Measurements from ENCODE around the gene DNAJC11.
"Not testable (repeated sequence)": the region's sequence is repeated elsewhere in the genome, so short reads cannot be mapped to it uniquely, and the experiment has no call there.

The DNAJC11 gene

DNA sequence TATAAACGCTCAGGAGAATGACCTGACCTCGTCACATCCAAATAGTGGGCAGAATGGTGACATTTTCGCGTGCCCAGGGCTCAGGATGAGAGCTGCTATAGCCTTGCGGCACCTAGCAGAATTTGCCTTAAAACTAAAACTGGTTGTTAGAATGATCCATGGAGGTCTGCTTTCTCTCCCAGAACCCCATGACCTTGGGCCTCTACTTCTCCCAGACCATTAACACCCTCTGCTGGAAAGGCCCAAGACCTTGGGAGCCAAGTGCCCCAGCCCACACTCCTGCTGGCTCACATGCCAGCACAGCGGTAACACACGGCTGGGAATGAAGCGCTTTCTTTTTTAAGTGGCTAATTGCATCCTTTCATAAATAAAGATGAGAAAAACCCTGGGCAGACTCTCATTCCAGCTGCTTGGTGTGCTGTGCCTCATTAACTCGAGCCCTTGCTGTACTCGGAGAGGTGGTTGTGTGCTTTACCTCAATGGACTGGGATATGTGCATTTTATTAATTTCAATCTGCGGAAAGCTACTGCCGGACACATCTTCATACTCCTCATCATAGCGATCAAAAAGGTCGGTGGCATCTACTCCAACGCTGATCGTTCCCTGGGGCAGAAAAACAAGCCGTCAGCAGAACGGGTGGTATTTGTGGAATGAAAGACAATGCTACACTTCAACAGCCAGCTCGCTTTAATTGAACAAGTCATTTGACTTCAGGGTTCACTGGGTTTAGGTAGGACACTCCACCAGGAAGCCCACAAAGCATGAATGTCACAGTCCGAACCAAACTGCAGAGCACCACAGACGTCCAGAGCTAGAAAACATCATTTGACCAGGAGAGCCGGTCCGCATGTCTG, 48.0 kb downstream of the DNAJC11 start:
- Histone ChIP-seq H3K27me3 (ENCODE audit: control insufficient read depth, insufficient read depth, low read length) (no peaks in the 10 kb centered on the region), H3K4me3 (ENCODE audit: low read length) (no peak overlapping the region), H3K9me3 (ENCODE audit: control insufficient read depth, insufficient read depth, low read length) (no peaks in the 10 kb centered on the region), H3K27ac (ENCODE audit: low read length) (no peak overlapping the region), H3K4me1 (ENCODE audit: control insufficient read depth, insufficient read depth, low read length) (no peaks in the 10 kb centered on the region), H3K36me3 (ENCODE audit: control insufficient read depth, insufficient read depth, low read length) (peaks cover 11% of the 10 kb centered on the region; the same call in 1 of the 2 replicates)
- no CpG with 5 or more reads among the region's 23 CpGs for WGBS (ENCODE audit: insufficient coverage, insufficient read length)
- no peak for DNase-seq (ENCODE audit: low read depth, low spot score)

- no peak overlapping the region for H3K27ac ChIP-seq (ENCODE audit: low read length)
- WGBS (ENCODE audit: insufficient coverage, insufficient read length), result no CpG with 5 or more reads among the region's 6 CpGs
- no peaks in the 10 kb centered on the region for H3K9me3 ChIP-seq (ENCODE audit: control insufficient read depth, insufficient read depth, low read length)
Measured at GRCh38 chr1:6652986-6653385, 48.6 kb downstream of the DNAJC11 start.

DNA sequence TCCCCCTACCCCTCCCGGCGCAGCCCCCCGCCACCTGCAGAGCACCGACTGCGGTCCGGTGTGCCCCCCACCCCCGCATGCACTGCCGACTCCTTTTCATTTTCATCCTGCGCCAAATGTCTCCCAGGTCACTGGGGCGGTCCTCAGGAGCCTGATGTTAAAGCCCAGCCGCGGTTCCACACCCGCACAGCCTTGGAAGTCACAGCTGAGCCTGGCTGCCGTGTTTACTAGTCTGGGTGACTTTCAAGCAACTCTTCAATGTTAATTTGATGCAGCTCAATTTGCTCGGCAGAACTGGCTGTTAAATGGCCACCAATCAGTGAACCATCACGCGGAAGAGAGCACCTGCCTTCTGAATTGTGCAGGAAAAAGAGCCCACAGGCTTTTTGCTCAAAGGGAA, 49.7 kb downstream of the DNAJC11 start:
- Histone ChIP-seq H3K4me1 (ENCODE audit: control insufficient read depth, insufficient read depth, low read length) (no peaks in the 10 kb centered on the region), H3K27ac (ENCODE audit: low read length) (no peak overlapping the region), H3K9me3 (ENCODE audit: control insufficient read depth, insufficient read depth, low read length) (no peaks in the 10 kb centered on the region), H3K4me3 (ENCODE audit: low read length) (no peak overlapping the region), H3K27me3 (ENCODE audit: control insufficient read depth, insufficient read depth, low read length) (no peaks in the 10 kb centered on the region), H3K36me3 (ENCODE audit: control insufficient read depth, insufficient read depth, low read length) (peaks cover 11% of the 10 kb centered on the region; the same call in 1 of the 2 replicates)
- WGBS (ENCODE audit: insufficient coverage, insufficient read length), result no CpG with 5 or more reads among the region's 17 CpGs
- no peak for DNase-seq (ENCODE audit: low read depth, low spot score)

More at GRCh38 chr1:6652986-6653385, 48.6 kb downstream of the DNAJC11 start:
- Histone ChIP-seq H3K4me3 (ENCODE audit: low read length) (no peak overlapping the region), H3K4me1 (ENCODE audit: control insufficient read depth, insufficient read depth, low read length) (no peaks in the 10 kb centered on the region), H3K27me3 (ENCODE audit: control insufficient read depth, insufficient read depth, low read length) (no peaks in the 10 kb centered on the region), H3K36me3 (ENCODE audit: control insufficient read depth, insufficient read depth, low read length) (peaks cover 11% of the 10 kb centered on the region; the same call in 1 of the 2 replicates)
- DNase-seq (ENCODE audit: low read depth, low spot score), result no peak

DNA sequence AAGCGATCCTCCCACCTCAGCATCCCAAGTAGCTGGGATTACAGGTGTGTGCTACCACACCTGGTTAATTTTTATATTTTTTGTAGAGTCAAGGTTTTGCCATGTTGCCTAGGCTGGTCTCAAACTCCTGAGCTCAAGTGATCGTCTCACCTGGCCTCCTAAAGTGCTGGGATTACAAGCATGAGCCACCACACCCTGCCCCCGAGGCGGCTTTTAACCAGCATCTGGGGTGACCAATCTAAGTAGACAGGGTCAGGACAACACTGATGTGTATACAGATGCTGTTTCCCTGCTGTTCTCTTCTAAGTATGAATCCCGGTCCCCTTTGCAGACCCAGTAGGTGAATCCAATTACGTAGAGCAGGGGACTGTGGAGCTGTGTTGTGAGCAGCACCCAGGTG, 53.1 kb downstream of the DNAJC11 start:
- no peak overlapping the region for H3K4me3 ChIP-seq (ENCODE audit: low read length)
- no peak for DNase-seq (ENCODE audit: low read depth, low spot score)
- no CpG with 5 or more reads among the region's 6 CpGs for WGBS (ENCODE audit: insufficient coverage, insufficient read length)
- no peaks in the 10 kb centered on the region for H3K27me3 ChIP-seq (ENCODE audit: control insufficient read depth, insufficient read depth, low read length)
- H3K4me1 ChIP-seq (ENCODE audit: control insufficient read depth, insufficient read depth, low read length), result no peaks in the 10 kb centered on the region
- H3K9me3 ChIP-seq (ENCODE audit: control insufficient read depth, insufficient read depth, low read length), result no peaks in the 10 kb centered on the region
- H3K36me3 ChIP-seq (ENCODE audit: control insufficient read depth, insufficient read depth, low read length), result peaks cover 26% of the 10 kb centered on the region
- H3K27ac ChIP-seq (ENCODE audit: low read length), result no peak overlapping the region

- DNase-seq (ENCODE audit: low read depth, low spot score), result no peak
- H3K27ac ChIP-seq (ENCODE audit: low read length), result no peak overlapping the region
- no peaks in the 10 kb centered on the region for H3K9me3 ChIP-seq (ENCODE audit: control insufficient read depth, insufficient read depth, low read length)
- peaks cover 32% of the 10 kb centered on the region for H3K36me3 ChIP-seq (ENCODE audit: control insufficient read depth, insufficient read depth, low read length)
- no peaks in the 10 kb centered on the region for H3K27me3 ChIP-seq (ENCODE audit: control insufficient read depth, insufficient read depth, low read length)
- no peak overlapping the region for H3K4me3 ChIP-seq (ENCODE audit: low read length)
- no peaks in the 10 kb centered on the region for H3K4me1 ChIP-seq (ENCODE audit: control insufficient read depth, insufficient read depth, low read length)
- WGBS (ENCODE audit: insufficient coverage, insufficient read length), result no CpG with 5 or more reads among the region's 10 CpGs
Measured at GRCh38 chr1:6646499-6647148, 55.0 kb downstream of the DNAJC11 start.

DNA sequence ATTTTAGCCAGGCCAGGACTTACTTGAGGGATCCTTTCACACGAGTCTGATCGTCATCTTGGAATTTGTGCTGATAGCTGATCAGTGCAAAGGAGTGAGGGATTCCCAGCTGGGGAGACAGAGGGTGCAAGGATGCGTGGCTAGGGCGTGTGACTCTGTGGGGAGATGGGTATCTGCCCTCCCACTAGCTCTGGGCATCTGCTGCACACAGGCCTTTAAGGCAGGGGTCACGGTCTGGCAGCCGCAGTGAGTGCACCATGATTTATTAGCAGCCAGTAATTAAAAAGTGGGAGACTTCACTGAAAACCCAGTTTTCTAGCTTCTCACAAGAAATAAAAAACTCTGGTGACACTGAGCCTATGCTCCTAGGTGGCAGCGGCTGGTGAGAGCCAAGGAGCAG, 56.6 kb downstream of the DNAJC11 start:
- H3K9me3 ChIP-seq (ENCODE audit: control insufficient read depth, insufficient read depth, low read length), result no peaks in the 10 kb centered on the region
- WGBS (ENCODE audit: insufficient coverage, insufficient read length), result no CpG with 5 or more reads among the region's 7 CpGs
- H3K36me3 ChIP-seq (ENCODE audit: control insufficient read depth, insufficient read depth, low read length), result peaks cover 28% of the 10 kb centered on the region
- no peaks in the 10 kb centered on the region for H3K4me1 ChIP-seq (ENCODE audit: control insufficient read depth, insufficient read depth, low read length)
- H3K4me3 ChIP-seq (ENCODE audit: low read length), result no peak overlapping the region
- no peaks in the 10 kb centered on the region for H3K27me3 ChIP-seq (ENCODE audit: control insufficient read depth, insufficient read depth, low read length)
- no peak overlapping the region for H3K27ac ChIP-seq (ENCODE audit: low read length)
- DNase-seq (ENCODE audit: low read depth, low spot score), result no peak

- not testable (repeated sequence) for H3K27me3 ChIP-seq (ENCODE audit: control insufficient read depth, insufficient read depth, low read length); H3K4me1 ChIP-seq (ENCODE audit: control insufficient read depth, insufficient read depth, low read length); H3K4me3 ChIP-seq (ENCODE audit: low read length); DNase-seq (ENCODE audit: low read depth, low spot score); H3K27ac ChIP-seq (ENCODE audit: low read length); H3K9me3 ChIP-seq (ENCODE audit: control insufficient read depth, insufficient read depth, low read length)
- H3K36me3 ChIP-seq (ENCODE audit: control insufficient read depth, insufficient read depth, low read length), result peaks cover 56% of the 10 kb centered on the region
- WGBS (ENCODE audit: insufficient coverage, insufficient read length), result no CpG with 5 or more reads among the region's 3 CpGs
Measured at GRCh38 chr1:6640867-6641266, 60.7 kb downstream of the DNAJC11 start.

DNA sequence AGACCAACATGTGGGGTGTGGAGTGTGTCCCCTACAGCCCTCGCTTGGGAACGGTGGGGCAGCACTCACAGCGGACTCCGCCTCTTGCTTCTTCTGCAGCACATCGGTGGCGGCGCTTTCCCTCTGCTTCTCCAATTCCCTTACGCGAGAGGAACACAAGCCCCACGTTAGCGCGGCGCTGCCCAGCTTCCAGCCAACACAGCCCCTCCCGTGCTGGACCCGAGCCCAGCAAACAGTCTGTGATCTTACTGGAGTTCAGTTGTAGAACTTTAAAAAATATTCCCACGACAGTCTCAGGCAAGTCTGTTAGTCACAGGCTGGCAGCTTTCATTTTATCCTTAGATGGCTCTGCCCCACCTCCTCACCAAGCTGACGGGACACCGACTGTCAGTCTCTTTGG, 63.4 kb downstream of the DNAJC11 start:
- H3K4me1 ChIP-seq (ENCODE audit: control insufficient read depth, insufficient read depth, low read length), result no peaks in the 10 kb centered on the region
- peaks cover 45% of the 10 kb centered on the region for H3K36me3 ChIP-seq (ENCODE audit: control insufficient read depth, insufficient read depth, low read length)
- no peaks in the 10 kb centered on the region for H3K9me3 ChIP-seq (ENCODE audit: control insufficient read depth, insufficient read depth, low read length)
- no peak overlapping the region for H3K27ac ChIP-seq (ENCODE audit: low read length)
- no CpG with 5 or more reads among the region's 18 CpGs for WGBS (ENCODE audit: insufficient coverage, insufficient read length)
- DNase-seq (ENCODE audit: low read depth, low spot score), result no peak
- H3K4me3 ChIP-seq (ENCODE audit: low read length), result no peak overlapping the region
- no peaks in the 10 kb centered on the region for H3K27me3 ChIP-seq (ENCODE audit: control insufficient read depth, insufficient read depth, low read length)

- Histone ChIP-seq H3K9me3 (ENCODE audit: control insufficient read depth, insufficient read depth, low read length) (no peaks in the 10 kb centered on the region), H3K27ac (ENCODE audit: low read length) (no peak overlapping the region), H3K4me1 (ENCODE audit: control insufficient read depth, insufficient read depth, low read length) (no peaks in the 10 kb centered on the region), H3K4me3 (ENCODE audit: low read length) (no peak overlapping the region), H3K36me3 (ENCODE audit: control insufficient read depth, insufficient read depth, low read length) (peaks cover 44% of the 10 kb centered on the region), H3K27me3 (ENCODE audit: control insufficient read depth, insufficient read depth, low read length) (no peaks in the 10 kb centered on the region)
- WGBS (ENCODE audit: insufficient coverage, insufficient read length), result no CpG with 5 or more reads among the region's 9 CpGs
- no peak for DNase-seq (ENCODE audit: low read depth, low spot score)
Measured at GRCh38 chr1:6637770-6638169, 63.8 kb downstream of the DNAJC11 start.

DNA sequence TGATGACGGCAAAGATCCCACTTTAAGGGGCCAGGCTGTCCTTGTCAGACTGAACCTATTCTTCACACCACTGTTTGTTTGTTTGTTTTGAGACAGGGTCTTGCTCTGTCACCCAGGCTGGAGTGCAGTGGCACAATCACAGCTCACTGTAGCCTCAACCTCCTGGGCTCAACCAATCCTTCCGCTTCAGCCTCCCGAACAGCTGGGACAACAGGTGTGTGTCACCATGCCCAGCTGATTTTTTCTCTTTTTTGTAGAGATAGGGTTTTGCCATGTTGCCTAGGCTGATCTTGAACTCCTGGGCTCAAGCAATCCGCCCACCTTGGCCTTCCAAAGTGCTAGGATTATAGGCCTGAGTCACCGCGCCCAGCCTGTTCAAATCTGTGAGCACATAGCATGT, 64.8 kb downstream of the DNAJC11 start:
- H3K9me3 ChIP-seq (ENCODE audit: control insufficient read depth, insufficient read depth, low read length); H3K4me3 ChIP-seq (ENCODE audit: low read length); H3K27me3 ChIP-seq (ENCODE audit: control insufficient read depth, insufficient read depth, low read length); H3K27ac ChIP-seq (ENCODE audit: low read length); H3K4me1 ChIP-seq (ENCODE audit: control insufficient read depth, insufficient read depth, low read length); DNase-seq (ENCODE audit: low read depth, low spot score): not testable (repeated sequence)
- peaks cover 41% of the 10 kb centered on the region for H3K36me3 ChIP-seq (ENCODE audit: control insufficient read depth, insufficient read depth, low read length)
- WGBS (ENCODE audit: insufficient coverage, insufficient read length), result no CpG with 5 or more reads among the region's 6 CpGs

Data from iPS DF 6.9 (cell line).